MCF 10A (cell line): ENCODE results near the gene CERS6. TPM values are rescaled to one million over a fixed set of nuclear protein-coding genes. Genes with fewer than 3 reads are reported as not detected.

Source experiments
- BruUV-seq: library from RNA; stranded (reverse); fragments of 400-500 nt; replicated peaks from 2 replicates; lab custom pipeline; 2021; lab: Mats Ljungman, UMichigan
- CTCF ChIA-PET: fragments of 300-600 bp; sonication (Branson Sonifier 250); formaldehyde crosslinking; extraction: SDS; loops from one replicate; lab custom pipeline; 2021; ENCODE audit warnings: antibody characterized with exemption, inconsistent platforms; lab: Yijun Ruan, JAX
- POLR2A ChIA-PET: fragments of 300-600, 350-650 bp; sonication (Branson Sonifier 250); formaldehyde crosslinking; extraction: SDS; loops from one replicate; lab custom pipeline; 2020; ENCODE audit warnings: antibody characterized with exemption, inconsistent platforms; lab: Yijun Ruan, JAX
- DNase-seq: peaks from one replicate; pipeline ENCODE4 v3.0.0-alpha.2; 2018; ENCODE audit not compliant: unreplicated experiment
- H3K27ac Mint-ChIP-seq: one replicate; pipeline ENCODE4 v1.8.0; 2022; ENCODE audit warnings: mild to moderate bottlenecking, low read depth, mixed read lengths; ENCODE audit not compliant: unreplicated experiment
- H3K27me3 Mint-ChIP-seq: one replicate; pipeline ENCODE4 v1.8.0; 2022; ENCODE audit warnings: mixed read lengths; ENCODE audit not compliant: insufficient read depth, unreplicated experiment
- H3K36me3 Mint-ChIP-seq: one replicate; pipeline ENCODE4 v1.8.0; 2022; ENCODE audit warnings: mild to moderate bottlenecking, moderate library complexity, mixed read lengths; ENCODE audit not compliant: insufficient read depth, unreplicated experiment
- H3K4me1 Mint-ChIP-seq: one replicate; pipeline ENCODE4 v1.8.0; 2022; ENCODE audit warnings: mixed read lengths; ENCODE audit not compliant: insufficient read depth, unreplicated experiment
- H3K4me3 Mint-ChIP-seq: one replicate; pipeline ENCODE4 v1.8.0; 2022; ENCODE audit warnings: mild to moderate bottlenecking, moderate library complexity, mixed read lengths; ENCODE audit not compliant: unreplicated experiment
- H3K9me3 Mint-ChIP-seq: one replicate; pipeline ENCODE4 v1.8.0; 2022; ENCODE audit warnings: mixed read lengths; ENCODE audit not compliant: unreplicated experiment
- intact Hi-C: fragments of 100-400 bp; cut with micrococcal nuclease; formaldehyde crosslinking; loops from 2 replicates; pipeline ENCODE4 v1.14.1; 2022
- total RNA-seq: library from RNA; stranded (reverse); gene quantifications from 2 replicates; pipeline ENCODE4 v1.2.3, GENCODE V29; 2022
- TF ChIP-seq, protein P1 (sequence below): fragments of 200-600 bp; IDR thresholded peaks from one replicate; pipeline ENCODE4 v1.8.0; 2022; ENCODE audit warnings: antibody characterized with exemption, mild to moderate bottlenecking; ENCODE audit not compliant: unreplicated experiment

Gene CERS6
- total RNA-seq, 1 experiment from 2014 or later: 27.4 TPM

GRCh38 chr2:168431301-168432024 is 24.6 kb upstream of the CERS6 start:
- Mint-ChIP-seq H3K27me3 (no peaks in the 10 kb centered on the region), H3K9me3 (no peaks in the 10 kb centered on the region), H3K36me3 (no peaks in the 10 kb centered on the region), H3K27ac (no peak overlapping the region), H3K4me3 (no peak overlapping the region), H3K4me1 (no peaks in the 10 kb centered on the region)
- intact Hi-C loops: no loop called here
- BruUV-seq: no TSS peak
- ChIA-PET CTCF (interaction anchor here (0.7 kb wide), 2 partner anchors 65 to 233 kb away, joined by 3 read pairs; no protein-coding TSS in a partner anchor), POLR2A (no interaction called here)
- TF ChIP-seq, protein P1, sequence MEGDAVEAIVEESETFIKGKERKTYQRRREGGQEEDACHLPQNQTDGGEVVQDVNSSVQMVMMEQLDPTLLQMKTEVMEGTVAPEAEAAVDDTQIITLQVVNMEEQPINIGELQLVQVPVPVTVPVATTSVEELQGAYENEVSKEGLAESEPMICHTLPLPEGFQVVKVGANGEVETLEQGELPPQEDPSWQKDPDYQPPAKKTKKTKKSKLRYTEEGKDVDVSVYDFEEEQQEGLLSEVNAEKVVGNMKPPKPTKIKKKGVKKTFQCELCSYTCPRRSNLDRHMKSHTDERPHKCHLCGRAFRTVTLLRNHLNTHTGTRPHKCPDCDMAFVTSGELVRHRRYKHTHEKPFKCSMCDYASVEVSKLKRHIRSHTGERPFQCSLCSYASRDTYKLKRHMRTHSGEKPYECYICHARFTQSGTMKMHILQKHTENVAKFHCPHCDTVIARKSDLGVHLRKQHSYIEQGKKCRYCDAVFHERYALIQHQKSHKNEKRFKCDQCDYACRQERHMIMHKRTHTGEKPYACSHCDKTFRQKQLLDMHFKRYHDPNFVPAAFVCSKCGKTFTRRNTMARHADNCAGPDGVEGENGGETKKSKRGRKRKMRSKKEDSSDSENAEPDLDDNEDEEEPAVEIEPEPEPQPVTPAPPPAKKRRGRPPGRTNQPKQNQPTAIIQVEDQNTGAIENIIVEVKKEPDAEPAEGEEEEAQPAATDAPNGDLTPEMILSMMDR: no peak
- DNase-seq: no peak

DNA sequence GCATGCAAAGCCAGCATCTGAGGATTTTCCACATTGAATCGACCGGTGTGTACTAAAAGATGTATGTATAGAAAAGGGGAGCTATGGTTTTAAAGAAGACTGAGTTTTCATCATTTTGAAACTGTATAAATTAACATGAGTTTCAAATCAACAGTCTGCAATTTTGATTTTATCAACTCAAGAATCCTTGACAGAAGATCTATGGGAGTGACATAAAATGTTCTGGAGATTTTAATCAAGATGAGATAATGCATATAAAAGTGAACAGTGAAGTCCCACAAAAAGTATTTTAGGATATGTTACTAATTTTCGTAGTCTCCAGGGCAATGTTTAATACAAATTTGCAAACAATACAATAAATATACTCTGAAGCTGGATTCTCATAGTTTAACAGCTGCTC is 24.0 kb upstream of the CERS6 start:
- Mint-ChIP-seq H3K27ac (no peak overlapping the region), H3K9me3 (no peaks in the 10 kb centered on the region), H3K4me1 (no peaks in the 10 kb centered on the region), H3K4me3 (no peak overlapping the region), H3K27me3 (no peaks in the 10 kb centered on the region), H3K36me3 (no peaks in the 10 kb centered on the region)
- BruUV-seq: no TSS peak
- POLR2A ChIA-PET: no interaction called here
- no peak for DNase-seq
- CTCF ChIA-PET: interaction anchor here (0.7 kb wide), 2 partner anchors 64 to 234 kb away, joined by 3 read pairs; no protein-coding TSS in a partner anchor
- intact Hi-C loops: no loop called here
- TF ChIP-seq, protein P1: no peak

DNA sequence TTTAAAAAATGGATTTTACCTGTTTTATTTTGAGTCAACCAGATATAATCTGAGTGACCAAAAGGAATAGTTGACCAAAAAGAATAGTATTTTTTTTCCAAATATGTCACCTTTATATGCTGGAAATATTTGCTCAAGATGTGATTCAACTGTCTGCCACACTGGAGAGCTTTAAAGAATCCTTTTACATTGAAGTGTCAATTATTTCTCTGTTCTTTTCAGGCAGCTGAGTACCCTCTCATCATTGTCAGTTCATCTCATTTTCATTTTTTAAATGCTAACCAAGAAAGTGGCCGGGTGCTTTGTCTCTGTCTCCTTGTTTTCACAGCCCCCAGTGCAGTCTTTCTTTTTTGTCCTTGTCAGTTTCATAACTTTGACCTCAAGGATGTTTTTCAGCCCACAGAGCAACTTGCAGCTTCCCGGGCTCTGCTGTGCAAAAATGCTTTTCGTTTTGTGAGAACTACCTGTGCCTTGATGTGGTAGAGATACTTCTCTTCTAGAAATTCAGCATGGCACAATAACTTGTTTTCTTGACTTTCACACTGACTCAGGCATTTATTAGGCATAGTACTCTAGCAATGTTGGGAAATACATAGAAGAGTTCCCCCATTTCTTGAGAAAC is 23.4 kb upstream of the CERS6 start:
- no peaks in the 10 kb centered on the region for H3K4me1 Mint-ChIP-seq
- no TSS peak for BruUV-seq
- no peaks in the 10 kb centered on the region for H3K36me3 Mint-ChIP-seq
- DNase-seq: no peak
- CTCF ChIA-PET: interaction anchor here (0.7 kb wide), 2 partner anchors 64 to 234 kb away, joined by 3 read pairs; no protein-coding TSS in a partner anchor
- POLR2A ChIA-PET: no interaction called here
- no peaks in the 10 kb centered on the region for H3K27me3 Mint-ChIP-seq
- no peak overlapping the region for H3K27ac Mint-ChIP-seq
- TF ChIP-seq, protein P1: no peak
- H3K9me3 Mint-ChIP-seq: no peaks in the 10 kb centered on the region
- no peak overlapping the region for H3K4me3 Mint-ChIP-seq
- intact Hi-C loops: no loop called here

DNA sequence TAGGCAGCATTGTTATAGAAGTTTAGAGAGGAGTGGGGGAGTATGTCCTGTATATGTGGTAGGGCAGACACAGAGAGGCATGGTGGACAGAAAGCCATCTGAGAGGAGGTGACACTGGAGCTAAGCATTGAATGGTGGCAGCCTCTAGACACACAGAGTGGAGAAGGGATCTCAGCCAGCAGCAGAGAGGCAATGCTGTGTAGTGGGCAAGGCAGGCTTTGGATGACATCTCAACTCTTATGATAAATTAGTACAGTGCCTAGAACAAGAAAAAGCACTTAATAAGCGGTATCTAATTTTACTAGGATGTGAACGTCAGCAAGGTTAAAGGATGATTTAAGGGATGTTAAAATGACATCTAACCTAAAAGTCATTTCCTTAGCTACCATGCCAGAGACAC is 22.5 kb upstream of the CERS6 start:
- TF ChIP-seq, protein P1: no peak
- no peak overlapping the region for H3K4me3 Mint-ChIP-seq
- POLR2A ChIA-PET: interaction anchor here (1.3 kb wide), 1 partner anchor 18 kb away, joined by 3 read pairs; no protein-coding TSS in a partner anchor
- no peak for DNase-seq
- CTCF ChIA-PET: interaction anchor here (0.6 kb wide), 1 partner anchor 50 kb away, joined by 3 read pairs; no protein-coding TSS in a partner anchor
- H3K9me3 Mint-ChIP-seq: no peaks in the 10 kb centered on the region
- H3K4me1 Mint-ChIP-seq: no peaks in the 10 kb centered on the region
- BruUV-seq: no TSS peak
- no peaks in the 10 kb centered on the region for H3K36me3 Mint-ChIP-seq
- intact Hi-C loops: no loop called here
- H3K27me3 Mint-ChIP-seq: no peaks in the 10 kb centered on the region
- no peak overlapping the region for H3K27ac Mint-ChIP-seq
